SKM-1 (cell line): Measurements from ENCODE around the gene BMF.

Experiments used
- DNase-seq: peaks from one replicate; lab custom pipeline; 2025; ENCODE audit not compliant: unreplicated experiment; lab: John Stamatoyannopoulos, UW

Gene BMF

DNA sequence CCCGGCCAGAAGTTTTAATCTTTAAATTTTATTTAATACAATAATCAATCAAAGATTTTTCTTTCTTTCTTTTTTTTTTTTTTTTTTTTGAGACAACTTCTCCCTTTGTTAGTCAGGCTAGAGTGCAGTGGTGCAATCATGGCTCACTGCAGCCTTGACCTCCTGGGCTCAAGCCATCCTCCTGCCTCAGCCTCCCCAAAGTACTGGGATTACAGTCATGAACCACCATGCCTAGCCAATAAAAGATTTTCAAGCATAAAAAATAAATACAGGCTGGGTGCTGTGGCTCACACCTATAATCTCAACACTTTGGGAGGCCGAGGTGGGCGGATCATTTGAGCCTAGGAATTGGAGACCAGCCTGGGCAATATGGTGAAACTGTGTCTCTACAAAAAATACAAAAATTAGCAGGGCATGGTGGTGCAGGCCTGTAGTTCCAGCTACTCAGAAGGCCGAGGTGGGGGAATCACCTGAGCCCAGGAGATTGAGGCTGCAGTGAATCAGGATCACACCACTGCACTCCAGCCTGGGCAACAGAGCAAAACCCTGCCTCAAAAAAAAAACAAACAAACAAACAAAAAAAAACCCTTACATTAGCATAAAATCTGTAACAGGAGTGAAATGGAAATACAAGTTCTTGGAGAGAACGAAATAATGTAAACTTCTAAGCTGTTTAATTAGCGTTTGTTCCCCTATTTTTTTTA lies 40.6 kb downstream of the BMF start:
- DNase-seq: no peak

DNA sequence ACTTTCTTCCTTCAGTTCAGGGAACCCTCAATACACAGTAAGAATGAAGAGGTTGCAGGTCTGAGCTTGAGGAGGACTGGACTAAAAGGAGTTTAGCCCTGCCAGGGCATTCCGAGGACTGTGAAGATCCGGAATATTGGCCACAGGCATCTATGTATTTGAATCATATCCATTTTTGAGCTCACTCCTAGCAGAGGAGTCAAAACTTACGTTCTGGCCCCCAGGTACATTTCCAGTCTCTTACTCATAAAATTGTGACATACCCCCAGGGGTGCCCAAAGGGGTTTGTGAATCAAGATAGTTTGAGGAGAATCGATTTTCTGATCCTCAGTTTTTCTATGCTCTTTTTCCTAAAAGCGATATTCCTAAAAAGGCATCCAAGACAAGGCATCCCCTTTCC lies 42.1 kb downstream of the BMF start:
- DNase-seq: no peak

DNA sequence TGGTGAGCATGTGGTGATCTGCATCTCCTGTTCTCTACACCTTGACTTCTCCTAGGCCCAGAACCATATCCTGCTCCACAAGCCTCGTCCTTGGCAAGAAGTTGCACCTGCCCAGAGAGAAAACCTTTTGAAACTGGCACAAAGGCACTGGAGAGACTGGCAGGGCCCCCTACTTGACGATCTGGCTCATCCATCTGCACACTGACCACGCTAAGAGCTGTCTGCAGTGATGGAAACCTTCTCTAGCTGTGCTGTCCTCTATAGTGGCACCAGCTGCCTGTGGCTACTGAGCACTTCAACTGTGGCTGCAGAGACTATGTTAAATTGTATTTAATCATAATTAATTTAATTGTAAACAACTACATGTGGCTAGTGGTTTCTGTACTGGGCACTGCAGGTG lies 43.5 kb downstream of the BMF start:
- no peak for DNase-seq

DNA sequence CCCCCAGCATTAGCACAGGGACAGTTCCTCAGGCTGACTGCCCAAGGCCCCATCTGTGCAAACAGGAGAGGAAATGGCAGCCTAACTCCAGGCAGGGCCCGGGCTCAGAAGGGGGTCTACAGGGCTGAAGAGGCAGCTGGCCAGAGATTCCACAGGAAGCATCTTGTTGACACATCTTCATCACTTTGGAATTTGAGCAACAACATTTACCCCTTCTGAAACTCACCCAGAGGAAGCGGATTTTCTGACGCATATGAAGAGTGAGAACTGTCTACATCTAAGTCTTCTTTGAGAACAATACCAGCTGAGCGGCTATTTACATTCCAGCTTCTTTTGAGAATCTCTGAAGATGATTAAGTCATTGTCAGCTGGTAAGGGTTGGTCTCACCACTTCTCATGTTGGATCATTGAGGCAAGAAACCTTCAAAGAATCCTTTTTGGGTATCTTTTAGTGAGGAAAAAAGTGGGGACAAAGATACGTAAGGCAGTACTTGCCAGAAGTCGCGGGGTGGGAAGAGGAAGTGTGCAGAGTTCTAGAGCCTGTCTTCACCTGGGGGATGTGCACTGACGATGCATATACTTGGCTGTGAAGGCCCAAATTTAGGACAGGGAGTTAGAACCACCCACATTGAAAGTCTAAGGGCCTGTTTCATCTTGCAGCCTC lies 44.3 kb downstream of the BMF start:
- DNase-seq: no peak

DNA sequence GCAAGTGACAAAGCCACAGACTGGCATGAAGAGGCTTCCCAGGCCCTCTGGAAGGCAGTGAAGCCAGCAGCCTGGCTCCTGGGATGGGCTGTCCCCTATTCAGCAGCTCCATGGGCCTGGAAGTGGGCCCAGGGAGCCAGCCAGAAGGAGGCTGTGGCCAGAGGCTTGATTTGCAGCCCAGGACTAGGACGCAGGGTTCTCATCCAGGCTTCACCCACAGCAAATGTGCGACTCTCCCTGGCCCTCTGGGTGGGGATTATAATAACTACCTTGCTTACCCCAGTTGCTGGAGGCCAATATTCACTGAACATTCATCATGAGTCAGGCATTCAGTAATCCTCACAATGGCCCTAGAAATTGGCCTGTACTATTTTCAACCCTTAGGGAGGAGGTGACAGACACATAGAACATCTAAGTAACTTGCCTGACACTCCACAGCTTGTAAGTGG lies 45.1 kb downstream of the BMF start:
- DNase-seq: no peak

DNA sequence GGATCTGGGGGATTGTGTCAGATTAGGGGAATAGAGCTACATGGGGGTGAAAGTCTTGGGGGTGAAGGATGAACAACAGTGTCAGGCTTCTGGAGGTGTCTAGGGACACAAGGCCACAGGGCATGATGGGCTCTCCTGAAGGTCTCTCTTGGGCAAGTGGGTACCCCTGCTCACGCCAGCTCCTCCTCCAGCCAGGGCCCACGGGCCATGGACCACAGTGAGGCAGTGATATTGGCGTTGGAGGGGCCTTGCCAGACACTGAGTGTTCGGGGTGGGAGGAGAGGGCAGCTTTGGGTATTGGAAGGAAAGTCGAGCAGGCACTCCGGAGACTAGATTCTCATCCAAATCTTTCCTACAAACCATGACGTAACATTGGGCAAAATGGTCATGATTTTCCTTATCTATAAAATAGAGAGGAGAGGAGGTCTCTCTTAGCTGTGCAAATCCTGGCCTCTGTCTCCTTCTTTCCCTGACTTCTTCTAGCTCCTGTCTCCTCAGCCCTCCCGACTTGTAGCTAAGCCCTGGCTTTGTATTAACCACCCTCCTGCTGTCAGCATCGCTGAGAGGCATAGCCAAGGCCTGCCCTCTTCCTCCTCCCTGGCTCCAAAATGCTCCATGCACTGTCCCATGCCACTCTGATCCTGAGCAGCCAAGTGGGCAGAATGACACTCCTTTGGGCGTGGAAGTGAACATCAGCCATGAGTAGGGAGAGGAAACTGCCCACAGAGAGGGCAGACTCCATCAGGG lies 45.7 kb downstream of the BMF start:
- DNase-seq: no peak

DNA sequence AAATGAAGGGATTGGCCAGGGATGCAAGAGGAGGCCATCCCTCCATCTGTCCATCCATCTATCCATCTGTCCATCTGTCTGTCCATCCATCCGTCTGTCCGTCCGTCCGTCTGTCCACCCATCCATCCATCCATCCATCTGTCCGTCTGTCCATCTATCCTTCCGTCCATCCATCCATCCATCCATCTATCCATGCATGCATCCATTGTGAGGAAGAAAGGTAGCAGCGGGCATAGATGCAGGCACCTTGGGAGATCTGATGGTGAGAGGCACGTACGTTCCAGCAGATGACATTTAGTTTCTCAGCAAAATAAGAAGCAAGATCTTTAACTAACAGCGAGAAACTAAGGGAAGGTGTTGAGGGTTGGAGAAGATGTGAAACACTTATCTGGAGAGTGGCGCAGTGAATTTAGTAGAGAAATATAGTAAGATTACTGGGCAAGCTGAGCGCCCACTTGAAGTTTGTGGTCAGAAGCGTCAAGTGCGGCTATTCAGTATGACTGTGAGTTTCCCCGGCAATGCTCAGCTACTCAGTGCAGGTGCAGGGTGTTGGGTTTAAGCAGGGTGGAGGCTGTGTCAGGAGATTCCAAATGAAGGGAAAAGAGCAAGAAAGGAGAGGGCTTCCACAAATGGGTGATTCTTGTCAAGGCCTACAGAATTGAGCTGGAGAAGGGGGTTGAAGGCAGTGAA lies 47.3 kb downstream of the BMF start:
- no peak for DNase-seq

DNA sequence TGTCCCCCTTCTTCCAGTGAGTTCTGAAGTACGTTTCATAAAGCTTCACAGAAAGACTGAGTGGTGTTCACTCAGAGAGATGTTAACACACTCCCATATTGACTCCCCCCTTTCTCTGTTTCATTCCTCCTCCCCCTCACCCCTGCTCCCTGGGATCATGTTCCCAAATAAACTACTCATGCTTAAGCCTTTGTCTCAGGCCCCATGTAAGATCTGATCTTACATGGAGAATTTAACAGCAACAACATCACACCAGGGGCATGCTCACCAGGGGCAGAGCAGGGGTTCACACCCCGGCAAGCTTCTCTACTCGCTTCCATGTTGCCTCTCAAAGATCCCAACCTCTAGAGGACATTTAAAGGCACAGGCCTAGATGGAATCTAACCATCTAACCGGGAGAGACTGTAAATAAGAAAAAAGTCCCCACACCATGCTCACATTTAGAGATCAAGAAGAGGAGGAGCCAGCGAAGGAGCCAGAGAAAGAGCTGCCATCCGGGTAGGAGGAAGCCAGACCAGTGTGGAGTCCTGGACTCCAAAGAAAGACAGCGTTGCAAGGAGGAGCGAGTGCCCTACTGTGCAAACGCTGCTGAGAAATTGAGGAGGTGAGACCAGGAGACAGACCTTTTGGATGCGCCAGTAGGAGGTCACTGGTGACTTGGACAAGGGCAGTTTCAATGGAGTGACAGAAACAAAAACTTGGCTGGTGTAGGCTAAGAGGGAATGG lies 48.3 kb downstream of the BMF start:
- DNase-seq: no peak

DNA sequence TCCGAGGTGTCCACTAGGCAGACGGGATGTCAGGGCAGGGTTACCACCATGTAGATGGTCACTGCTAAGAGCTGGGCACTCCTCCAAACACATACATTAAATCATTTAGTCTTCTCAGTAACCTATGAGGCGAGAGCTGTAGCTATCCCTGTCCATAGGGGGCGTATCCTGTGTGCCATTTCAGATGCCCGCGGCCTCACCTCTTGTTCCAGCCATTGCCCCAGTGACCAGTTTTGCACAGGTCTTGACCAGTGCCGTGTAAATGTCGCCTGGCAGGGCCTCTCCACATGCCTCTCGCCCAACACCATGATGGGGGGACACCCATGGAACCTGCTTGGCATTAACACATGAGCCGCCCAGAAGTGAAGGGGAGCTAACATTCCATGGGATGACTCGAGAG lies 48.9 kb downstream of the BMF start:
- no peak for DNase-seq

DNA sequence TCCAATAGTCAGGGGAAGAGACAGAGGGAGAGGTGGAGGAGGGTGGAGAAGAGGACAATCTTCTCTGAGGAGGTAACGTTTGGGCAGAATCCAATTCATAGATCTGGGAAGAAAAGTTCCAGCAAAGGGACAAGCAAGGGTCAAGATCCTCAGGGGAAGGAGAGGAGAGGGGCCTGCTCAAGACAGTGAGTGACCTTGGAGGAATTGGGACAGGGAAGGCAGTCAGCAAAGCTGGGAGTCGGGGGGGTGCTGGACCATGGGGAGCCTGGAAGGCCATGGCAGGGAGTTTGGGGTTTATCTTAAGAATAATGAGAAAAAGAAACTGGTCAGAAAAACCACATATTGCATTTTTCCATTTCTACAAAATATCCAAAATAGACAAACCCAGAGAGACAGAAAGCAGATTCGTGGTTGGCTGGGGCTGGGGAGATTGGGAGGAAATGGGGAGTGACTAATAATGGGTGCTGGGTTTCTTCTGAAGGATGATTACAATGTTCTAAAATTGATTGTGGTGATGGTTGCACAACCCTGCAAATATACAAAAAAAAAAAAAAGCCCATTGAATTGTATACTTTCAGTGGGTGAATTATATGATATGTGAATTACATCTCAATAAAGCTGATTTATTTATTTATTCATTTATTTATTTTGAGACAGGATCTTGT lies 50.1 kb downstream of the BMF start:
- no peak for DNase-seq

DNA sequence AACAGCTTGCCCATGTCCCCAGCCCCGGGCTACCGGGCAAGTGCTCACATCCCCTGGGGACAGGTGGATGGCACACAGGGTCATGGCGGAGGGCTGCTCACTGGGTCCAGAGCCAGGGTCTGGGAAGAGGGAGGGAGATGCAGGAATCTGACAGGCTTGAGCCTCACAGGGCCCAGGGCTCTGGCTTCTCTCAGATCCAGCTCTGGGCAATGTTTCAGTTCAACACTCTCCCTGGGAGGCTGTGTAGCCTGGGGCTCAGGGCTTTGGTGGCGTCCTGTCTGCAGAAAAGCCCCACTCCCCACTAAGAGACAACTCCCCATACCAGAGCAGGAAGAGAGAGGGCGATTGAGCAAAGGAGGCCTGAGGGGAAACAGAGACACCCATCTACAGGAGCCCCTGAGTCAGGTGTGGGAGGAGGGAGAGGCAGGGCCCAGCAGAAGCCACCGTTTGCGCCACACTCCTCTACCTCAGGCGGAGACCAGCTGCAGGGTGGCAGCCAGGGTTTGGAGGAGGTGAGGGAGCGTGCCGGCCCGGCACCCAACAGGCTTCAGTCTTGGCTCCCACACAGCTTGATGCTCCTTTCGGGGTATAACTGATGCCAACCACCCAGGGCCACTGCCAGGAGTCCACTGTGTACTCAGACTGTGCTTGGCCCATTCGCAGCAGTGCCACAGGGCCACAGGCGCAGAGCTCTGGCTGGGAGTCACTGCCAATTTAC lies 52.9 kb downstream of the BMF start:
- no peak for DNase-seq

DNA sequence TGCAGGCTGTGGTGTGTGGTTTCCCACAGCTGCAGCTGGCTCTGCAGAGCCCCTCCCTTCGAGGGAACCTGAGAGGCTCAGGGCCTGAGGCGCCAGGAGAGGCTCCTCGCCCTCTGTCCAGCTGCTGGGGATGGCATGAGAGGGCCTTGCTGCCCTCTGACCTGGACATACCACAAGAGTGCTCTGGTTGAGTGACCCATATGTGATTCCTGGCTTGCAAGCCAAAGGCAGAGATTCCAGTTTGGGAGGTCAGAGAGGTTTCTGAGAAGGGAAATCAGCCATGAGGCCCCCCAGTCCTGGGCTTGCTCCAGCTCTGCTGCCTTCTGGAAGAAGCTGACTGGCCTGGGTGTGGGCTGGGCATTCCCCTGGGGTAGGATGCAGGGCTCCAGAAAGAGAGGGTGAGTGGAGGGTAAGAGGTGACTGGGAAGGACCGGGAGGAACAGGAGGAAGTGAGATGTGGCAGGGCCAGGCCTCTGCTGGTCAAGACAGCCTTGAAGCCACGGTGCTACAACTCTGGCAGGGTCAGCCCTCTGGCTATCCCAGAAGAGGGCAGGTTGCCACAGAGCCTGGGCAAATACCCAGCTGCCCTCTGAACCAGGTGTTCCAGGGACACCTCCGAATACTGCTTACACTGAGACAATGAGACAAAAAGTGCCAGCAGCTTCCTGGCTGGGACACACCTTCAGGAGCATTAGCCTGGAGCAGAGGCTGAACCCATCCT lies 53.7 kb downstream of the BMF start:
- DNase-seq: peak; percentile 14

DNA sequence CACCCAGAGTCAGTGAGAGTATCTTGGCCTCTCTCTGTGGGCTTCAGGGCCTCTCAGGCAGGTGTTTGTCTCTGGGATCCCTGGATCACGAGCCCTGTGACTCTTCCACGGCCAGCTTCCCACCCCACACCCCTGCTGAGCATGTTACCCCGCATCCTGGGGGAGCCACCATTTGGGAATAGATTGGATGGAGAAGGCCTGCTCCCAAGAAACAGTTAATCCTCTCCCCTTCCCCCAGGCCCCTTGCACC lies 54.1 kb downstream of the BMF start:
- no peak for DNase-seq

DNA sequence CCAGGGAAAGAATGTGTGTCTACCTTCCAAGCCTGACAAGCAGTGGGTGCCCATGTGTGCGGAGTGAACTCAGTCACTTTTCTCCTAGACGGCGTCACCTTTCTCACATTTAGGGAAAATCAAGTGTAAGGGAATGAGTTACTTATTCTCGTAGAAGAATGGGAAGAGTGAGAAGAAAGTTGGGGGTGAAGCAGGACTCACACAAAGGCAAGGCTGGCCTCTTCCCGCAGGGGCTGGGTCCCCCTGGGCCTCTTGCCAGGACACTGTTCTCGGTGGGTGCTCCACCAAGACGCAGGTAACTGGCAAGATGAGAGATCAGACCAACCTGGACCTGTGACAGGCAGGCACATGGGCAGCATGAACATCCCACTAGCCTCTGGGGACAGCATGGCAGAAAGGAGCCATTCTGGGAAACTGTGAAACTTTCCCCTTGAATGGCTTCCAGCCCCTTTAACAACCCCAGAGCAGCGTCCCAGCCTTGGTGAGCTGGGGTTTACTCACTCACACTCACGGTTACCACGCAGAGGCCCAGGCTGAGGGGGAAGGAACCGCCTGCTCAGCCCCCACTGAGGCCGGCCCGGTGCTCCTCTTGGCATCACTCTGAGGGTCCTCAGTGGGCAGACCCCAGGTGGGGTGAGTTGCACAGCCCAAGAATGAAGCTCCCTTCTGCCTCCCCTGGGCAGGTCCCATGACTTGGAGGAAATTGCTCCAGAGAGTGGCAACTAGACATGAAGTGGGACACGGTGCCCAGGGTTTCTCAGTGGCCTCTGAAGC lies 54.7 kb downstream of the BMF start:
- no peak for DNase-seq

DNA sequence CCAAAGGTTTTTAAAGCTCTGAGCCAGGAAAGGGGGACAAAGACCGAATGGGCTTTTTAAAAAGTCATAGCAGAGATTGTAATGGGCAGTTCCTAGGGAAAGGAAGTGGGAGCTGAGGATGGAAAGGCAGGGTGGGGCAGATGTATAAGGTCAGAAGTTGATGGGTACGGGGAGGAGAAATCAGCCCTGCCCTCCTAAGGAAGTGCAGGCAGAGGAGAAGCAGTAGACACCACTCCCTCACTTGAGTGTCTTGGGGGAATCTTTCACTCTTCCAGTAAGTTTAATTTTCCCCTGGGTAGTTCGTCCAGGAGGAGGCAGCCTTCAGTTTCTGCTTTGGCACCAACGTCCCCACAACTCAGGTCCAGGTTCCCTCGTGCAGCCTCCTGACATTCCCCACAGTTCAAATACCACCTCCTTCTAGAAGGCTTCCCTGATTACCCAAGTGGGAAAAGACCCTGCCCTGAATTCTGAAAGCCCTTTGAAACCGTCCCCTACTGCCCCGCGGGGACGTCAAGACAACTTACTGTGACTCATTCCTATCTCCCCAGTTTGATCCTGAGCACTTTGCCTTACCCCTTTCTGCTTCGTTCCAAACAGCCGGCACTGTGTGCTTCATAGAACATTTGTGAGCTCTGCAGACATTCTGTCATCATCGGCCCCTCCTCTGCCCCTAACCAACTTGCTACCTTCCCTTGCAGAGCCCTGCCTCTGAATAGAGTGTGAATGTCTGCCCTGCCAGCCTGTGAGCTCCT lies 55.4 kb downstream of the BMF start:
- no peak for DNase-seq

DNA sequence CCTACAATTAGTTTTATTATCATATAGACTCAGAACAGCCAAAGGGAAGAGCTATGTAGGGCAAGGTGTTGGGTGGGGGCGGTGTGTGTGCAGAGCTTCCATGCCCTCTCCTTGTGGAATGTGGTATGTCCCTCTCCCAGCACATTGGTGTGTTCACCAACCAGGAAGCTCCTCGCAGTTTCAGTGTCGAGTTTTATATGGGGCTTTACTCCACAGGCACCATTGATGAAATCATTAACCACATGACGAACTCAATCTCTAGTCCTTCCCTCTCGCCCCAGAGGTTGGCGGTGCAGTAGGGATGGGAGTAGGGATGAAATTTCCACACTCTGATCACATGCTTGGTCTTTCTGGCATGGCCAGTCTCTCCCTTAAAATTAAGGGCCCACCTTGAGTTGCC lies 56.1 kb downstream of the BMF start:
- DNase-seq: no peak

DNA sequence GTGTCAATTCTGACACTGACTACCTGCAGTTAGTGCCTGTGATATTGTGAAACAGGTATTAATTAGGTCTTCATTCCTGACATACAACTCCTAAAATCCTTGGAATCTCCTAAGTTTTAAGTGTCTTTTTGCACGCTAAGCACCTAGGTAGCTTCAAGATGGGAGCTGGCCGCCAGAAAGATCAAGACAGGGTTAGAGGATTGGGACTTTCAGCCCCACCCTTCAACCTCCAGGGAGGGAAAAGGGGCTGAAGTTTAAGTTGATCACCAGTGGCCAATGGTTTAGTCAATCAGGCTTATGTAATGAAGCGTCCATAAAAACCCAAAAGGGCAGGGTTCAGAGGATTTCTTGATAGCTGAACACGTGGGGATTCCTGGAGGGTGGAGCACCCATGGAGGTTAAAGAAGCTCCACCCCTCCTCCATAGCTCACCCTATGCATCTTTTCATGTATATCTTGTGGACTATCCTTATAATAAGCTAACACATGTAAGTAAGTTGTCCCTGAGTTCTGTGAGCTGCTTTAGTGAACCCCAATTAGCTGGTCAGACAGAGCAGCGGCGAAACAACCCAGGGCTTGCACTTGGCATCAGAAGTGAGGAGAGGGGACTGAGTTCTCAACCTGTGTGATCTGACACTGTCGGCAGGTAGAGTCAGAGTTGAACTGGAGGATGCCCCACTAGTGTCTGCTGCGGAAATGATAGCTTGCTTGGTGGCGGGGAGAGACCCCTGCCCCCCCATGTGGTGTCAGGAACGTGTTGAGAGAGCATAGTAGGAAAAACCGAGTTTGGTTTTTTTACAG lies 56.9 kb downstream of the BMF start:
- DNase-seq: no peak
